Measurements from ENCODE around the gene IRX2. TPM values are rescaled to one million over a fixed set of nuclear protein-coding genes. Genes with fewer than 3 reads are reported as not detected.

The IRX2 gene
- total and polyA plus RNA-seq, 2 of the 8 experiments (the other 6 are each of a cell fraction or from before 2014, with no cell fraction given), result 23.4 to 40.4 TPM

DNA sequence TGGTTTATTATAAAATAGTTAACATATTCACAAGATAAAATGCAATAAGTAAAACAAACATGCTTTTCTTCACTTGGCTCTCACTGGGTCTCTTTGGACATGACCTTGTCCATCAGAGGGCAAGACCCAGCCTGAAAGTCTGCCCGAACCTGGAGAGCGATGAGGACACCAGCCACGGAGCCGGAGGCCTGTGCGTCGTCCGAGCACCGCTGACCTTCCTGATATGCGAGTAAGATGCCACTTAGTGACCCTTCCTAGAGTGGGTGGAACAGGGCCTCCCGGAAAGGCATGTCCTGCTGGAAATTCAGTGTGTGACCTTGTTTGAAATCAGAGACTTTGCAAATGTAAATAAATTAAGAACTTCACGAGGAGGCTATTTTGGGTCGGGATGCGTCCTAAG is 52.9 kb downstream of the IRX2 start (continued):
- TF ChIP-seq, protein P1, sequence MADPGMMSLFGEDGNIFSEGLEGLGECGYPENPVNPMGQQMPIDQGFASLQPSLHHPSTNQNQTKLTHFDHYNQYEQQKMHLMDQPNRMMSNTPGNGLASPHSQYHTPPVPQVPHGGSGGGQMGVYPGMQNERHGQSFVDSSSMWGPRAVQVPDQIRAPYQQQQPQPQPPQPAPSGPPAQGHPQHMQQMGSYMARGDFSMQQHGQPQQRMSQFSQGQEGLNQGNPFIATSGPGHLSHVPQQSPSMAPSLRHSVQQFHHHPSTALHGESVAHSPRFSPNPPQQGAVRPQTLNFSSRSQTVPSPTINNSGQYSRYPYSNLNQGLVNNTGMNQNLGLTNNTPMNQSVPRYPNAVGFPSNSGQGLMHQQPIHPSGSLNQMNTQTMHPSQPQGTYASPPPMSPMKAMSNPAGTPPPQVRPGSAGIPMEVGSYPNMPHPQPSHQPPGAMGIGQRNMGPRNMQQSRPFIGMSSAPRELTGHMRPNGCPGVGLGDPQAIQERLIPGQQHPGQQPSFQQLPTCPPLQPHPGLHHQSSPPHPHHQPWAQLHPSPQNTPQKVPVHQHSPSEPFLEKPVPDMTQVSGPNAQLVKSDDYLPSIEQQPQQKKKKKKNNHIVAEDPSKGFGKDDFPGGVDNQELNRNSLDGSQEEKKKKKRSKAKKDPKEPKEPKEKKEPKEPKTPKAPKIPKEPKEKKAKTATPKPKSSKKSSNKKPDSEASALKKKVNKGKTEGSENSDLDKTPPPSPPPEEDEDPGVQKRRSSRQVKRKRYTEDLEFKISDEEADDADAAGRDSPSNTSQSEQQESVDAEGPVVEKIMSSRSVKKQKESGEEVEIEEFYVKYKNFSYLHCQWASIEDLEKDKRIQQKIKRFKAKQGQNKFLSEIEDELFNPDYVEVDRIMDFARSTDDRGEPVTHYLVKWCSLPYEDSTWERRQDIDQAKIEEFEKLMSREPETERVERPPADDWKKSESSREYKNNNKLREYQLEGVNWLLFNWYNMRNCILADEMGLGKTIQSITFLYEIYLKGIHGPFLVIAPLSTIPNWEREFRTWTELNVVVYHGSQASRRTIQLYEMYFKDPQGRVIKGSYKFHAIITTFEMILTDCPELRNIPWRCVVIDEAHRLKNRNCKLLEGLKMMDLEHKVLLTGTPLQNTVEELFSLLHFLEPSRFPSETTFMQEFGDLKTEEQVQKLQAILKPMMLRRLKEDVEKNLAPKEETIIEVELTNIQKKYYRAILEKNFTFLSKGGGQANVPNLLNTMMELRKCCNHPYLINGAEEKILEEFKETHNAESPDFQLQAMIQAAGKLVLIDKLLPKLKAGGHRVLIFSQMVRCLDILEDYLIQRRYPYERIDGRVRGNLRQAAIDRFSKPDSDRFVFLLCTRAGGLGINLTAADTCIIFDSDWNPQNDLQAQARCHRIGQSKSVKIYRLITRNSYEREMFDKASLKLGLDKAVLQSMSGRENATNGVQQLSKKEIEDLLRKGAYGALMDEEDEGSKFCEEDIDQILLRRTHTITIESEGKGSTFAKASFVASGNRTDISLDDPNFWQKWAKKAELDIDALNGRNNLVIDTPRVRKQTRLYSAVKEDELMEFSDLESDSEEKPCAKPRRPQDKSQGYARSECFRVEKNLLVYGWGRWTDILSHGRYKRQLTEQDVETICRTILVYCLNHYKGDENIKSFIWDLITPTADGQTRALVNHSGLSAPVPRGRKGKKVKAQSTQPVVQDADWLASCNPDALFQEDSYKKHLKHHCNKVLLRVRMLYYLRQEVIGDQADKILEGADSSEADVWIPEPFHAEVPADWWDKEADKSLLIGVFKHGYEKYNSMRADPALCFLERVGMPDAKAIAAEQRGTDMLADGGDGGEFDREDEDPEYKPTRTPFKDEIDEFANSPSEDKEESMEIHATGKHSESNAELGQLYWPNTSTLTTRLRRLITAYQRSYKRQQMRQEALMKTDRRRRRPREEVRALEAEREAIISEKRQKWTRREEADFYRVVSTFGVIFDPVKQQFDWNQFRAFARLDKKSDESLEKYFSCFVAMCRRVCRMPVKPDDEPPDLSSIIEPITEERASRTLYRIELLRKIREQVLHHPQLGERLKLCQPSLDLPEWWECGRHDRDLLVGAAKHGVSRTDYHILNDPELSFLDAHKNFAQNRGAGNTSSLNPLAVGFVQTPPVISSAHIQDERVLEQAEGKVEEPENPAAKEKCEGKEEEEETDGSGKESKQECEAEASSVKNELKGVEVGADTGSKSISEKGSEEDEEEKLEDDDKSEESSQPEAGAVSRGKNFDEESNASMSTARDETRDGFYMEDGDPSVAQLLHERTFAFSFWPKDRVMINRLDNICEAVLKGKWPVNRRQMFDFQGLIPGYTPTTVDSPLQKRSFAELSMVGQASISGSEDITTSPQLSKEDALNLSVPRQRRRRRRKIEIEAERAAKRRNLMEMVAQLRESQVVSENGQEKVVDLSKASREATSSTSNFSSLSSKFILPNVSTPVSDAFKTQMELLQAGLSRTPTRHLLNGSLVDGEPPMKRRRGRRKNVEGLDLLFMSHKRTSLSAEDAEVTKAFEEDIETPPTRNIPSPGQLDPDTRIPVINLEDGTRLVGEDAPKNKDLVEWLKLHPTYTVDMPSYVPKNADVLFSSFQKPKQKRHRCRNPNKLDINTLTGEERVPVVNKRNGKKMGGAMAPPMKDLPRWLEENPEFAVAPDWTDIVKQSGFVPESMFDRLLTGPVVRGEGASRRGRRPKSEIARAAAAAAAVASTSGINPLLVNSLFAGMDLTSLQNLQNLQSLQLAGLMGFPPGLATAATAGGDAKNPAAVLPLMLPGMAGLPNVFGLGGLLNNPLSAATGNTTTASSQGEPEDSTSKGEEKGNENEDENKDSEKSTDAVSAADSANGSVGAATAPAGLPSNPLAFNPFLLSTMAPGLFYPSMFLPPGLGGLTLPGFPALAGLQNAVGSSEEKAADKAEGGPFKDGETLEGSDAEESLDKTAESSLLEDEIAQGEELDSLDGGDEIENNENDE (IDR thresholded peaks at IDR 0.05; ENCODE audit: insufficient replicate concordance, low read length), result no peak
- TF ChIP-seq PHF8 (conservative IDR thresholded peaks at IDR 0.05; ENCODE audit: low read depth, low read length) (no peak), SP4 (IDR thresholded peaks at IDR 0.05; ENCODE audit: low read length) (no peak), KDM5A (IDR thresholded peaks at IDR 0.05; ENCODE audit: low read length) (no peak), CBX5 (IDR thresholded peaks at IDR 0.05; ENCODE audit: low read depth, low read length) (no peak), RXRA (IDR thresholded peaks at IDR 0.05; ENCODE audit: insufficient read depth, low read depth, low read length) (no peak), GTF2F1 (IDR thresholded peaks at IDR 0.05; ENCODE audit: borderline replicate concordance, low read depth, low read length) (no peak), SRF (IDR thresholded peaks at IDR 0.05; ENCODE audit: low read depth, low read length) (no peak)
- TF ChIP-seq, protein P2, sequence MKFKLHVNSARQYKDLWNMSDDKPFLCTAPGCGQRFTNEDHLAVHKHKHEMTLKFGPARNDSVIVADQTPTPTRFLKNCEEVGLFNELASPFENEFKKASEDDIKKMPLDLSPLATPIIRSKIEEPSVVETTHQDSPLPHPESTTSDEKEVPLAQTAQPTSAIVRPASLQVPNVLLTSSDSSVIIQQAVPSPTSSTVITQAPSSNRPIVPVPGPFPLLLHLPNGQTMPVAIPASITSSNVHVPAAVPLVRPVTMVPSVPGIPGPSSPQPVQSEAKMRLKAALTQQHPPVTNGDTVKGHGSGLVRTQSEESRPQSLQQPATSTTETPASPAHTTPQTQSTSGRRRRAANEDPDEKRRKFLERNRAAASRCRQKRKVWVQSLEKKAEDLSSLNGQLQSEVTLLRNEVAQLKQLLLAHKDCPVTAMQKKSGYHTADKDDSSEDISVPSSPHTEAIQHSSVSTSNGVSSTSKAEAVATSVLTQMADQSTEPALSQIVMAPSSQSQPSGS (IDR thresholded peaks at IDR 0.05; ENCODE audit: low read length), result no peak
